ENCODE measurements around the gene SEMA6B.

DNA sequence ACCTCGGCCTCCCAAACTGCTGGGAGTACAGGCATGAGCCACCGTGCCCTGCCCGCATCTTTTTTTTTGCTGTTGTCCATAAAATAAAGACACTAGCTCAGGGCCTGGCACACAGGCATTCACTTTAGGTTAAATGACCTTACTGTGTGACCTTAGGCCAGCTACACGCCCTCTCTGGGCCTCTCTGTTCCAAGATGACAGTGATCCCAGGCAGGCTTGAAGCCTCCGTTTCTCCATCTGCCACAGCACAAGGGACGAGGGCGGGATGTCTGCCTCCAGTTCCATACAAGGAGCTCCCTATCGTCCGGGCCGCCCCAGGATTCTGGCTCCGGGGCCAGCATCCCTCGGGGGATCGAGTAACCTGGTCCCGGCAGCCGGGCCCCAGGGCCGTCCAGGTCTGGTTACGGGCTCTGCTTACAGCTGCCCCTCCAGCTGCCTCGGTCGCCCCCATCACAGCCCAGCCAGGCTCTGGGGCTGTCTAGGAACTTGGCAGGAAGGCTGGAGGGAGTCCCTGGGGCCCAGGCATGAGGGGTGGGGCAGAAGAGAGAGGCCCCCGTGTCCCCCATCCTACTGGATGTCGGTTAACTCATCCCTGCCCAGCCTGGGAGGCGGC, 11.9 kb upstream of the SEMA6B start:
- TF ChIP-seq CTCF (IDR thresholded peaks at IDR 0.05) (no peak), POLR2A (IDR thresholded peaks at IDR 0.05) (no peak)

All from heart left ventricle (tissue), 13 donors.